ENCODE measurements around the gene CDH6.

DNA sequence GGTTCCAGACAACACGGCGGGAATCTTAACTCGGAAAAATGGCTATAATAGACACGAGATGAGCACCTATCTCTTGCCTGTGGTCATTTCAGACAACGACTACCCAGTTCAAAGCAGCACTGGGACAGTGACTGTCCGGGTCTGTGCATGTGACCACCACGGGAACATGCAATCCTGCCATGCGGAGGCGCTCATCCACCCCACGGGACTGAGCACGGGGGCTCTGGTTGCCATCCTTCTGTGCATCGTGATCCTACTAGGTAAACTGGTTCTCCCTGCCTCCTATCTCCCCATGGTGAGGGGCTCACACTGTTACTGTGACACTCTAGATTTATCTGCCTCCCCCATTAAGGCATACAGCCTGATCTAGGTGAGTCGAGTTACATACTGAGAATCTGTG is 124.2 kb downstream of the CDH6 start:
- TF ChIP-seq, protein P1, sequence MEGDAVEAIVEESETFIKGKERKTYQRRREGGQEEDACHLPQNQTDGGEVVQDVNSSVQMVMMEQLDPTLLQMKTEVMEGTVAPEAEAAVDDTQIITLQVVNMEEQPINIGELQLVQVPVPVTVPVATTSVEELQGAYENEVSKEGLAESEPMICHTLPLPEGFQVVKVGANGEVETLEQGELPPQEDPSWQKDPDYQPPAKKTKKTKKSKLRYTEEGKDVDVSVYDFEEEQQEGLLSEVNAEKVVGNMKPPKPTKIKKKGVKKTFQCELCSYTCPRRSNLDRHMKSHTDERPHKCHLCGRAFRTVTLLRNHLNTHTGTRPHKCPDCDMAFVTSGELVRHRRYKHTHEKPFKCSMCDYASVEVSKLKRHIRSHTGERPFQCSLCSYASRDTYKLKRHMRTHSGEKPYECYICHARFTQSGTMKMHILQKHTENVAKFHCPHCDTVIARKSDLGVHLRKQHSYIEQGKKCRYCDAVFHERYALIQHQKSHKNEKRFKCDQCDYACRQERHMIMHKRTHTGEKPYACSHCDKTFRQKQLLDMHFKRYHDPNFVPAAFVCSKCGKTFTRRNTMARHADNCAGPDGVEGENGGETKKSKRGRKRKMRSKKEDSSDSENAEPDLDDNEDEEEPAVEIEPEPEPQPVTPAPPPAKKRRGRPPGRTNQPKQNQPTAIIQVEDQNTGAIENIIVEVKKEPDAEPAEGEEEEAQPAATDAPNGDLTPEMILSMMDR (conservative IDR thresholded peaks at IDR 0.05): peak; percentile 31
- TF ChIP-seq ZFX (IDR thresholded peaks at IDR 0.05): no peak

Data from C4-2B (cell line).